Measurements from ENCODE around the gene SLC35F1.
"Not testable (repeated sequence)": the region's sequence is repeated elsewhere in the genome, so short reads cannot be mapped to it uniquely, and the experiment has no call there.

The SLC35F1 gene

GRCh38 chr6:117928833-117929232 is 21.8 kb downstream of the SLC35F1 start:
- DNase-seq = no peak

GRCh38 chr6:117929501-117929900 is 22.4 kb downstream of the SLC35F1 start:
- DNase-seq = no peak

GRCh38 chr6:117930645-117931044 is 23.6 kb downstream of the SLC35F1 start:
- DNase-seq = no peak

GRCh38 chr6:117932001-117932400 is 24.9 kb downstream of the SLC35F1 start:
- DNase-seq = no peak

- no peak for DNase-seq
Observed at GRCh38 chr6:117932676-117933075, 25.6 kb downstream of the SLC35F1 start.

GRCh38 chr6:117933471-117933870 is 26.4 kb downstream of the SLC35F1 start:
- no peak for DNase-seq

DNA sequence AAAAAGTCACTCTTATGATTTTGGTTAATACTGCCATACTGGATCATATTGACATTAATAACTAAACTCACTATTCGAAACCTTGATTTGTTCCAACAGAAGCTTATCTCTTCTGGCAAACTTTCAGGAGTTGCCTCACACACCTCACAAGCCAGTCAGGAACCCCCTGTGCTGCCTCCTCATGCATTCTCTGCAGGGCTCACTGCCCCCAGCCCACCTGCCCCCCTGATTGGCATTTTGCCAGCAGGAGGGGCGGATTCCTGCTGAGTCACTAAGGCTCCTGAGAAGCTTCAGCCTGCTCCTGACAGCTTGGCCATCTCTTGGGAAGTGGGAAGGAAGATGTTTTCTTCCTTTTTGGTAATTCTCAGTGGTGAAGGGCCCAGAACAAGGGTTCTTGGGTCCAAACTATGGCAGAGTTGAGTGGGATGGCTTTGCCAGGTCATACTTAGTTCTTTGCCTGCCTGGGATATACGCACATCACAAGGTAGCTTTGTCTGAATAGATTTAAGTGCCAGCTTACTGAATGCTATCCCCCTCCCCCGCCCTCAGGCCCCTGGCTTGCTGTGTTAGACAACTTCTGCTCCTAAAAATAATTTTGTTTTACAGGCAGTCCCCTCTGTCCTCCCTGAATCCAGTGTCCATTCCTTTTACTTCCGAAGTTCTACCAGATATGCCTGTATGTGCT is 31.4 kb downstream of the SLC35F1 start:
- no peak for DNase-seq

DNA sequence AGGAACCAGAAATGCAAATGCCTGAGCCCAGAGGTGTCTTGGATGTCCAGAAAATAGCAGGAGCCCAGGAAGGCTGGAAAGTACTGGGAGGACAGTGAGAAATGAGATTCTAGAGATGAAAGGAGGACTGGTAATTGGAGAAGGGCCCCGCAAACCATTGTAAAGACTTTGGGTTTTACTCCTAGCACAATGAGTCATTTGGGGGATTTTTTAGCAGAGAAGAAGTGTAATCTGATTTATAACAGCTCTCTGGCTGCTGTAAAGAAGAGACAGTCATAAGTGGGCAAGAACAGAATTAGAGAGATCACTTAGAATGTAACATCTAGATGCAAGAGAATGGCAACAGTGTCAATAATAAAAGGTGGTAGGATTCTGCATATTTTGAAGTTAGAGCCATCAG is 40.2 kb downstream of the SLC35F1 start:
- no peak for DNase-seq

DNA sequence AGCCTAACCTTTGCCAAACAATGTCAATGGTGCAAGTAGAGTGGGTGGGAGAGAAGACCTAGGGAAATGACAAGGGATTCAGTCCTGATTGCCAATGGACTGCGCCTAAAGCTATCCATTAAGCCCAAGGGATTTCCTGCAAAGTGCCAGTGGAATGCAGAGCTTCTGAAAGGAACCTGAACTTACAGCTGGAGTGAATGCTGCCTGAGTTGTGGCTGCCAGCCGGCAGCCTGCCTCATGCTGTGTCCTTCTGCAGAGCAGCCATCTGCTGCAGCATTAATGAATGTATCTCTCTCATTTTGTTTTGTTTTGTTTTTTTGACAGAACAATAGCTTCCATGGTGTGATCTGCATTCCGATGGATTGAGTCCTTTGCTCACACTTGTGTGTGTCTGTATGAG is 44.7 kb downstream of the SLC35F1 start:
- no peak for DNase-seq

DNA sequence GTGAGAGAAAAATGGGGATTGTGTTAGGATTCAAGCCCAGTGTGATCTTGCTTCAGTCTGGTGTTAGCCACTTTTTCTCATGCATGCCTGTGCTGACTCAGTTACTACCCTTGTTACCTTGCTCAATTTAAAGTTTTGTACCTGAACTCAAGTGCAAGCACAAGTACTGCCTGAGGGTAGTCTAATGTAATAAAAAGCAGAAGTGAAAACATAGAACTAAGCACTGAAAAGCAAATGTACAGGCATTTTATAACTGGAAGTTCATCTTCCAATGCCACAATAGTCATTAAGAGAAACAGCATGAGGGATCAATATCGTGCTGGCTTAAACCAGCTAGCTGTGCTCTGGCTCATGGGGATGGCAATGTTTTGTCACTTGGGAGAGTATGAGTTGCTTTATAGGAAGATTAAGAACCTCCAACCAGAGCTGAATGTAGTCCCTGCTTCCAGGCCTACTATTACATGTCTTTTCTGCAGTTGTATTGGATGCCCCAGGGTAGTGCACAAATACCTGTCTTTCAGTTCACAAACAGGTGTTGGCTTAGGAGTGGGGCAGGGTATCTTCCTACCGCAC is 48.7 kb downstream of the SLC35F1 start:
- DNase-seq = no peak

DNA sequence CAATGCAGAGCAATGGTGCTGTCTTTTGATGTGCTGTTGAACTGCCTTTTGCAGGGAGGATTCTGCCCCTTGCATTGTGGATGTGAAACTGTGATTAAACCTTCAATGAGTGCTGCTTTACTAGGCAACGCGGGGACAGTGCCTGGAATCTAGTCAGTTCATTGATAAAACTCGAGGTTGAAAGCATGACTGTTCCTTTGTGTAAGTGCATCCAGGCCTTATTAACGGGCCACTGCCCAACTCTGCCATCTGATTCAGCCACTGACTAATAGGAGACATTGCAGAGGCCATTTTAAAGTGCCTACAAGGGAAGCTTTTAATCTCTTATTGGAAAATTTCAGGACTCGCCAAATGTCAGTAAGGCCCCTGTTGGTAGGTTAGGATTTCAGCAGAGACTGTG is 49.3 kb downstream of the SLC35F1 start:
- no peak for DNase-seq

GRCh38 chr6:117958536-117958935 is 51.5 kb downstream of the SLC35F1 start:
- DNase-seq = no peak

- DNase-seq = no peak
Observed at GRCh38 chr6:117960877-117961276, 53.8 kb downstream of the SLC35F1 start.

GRCh38 chr6:117961301-117961700 is 54.2 kb downstream of the SLC35F1 start:
- DNase-seq = no peak

- not testable (repeated sequence) for DNase-seq
Observed at GRCh38 chr6:117965763-117966162, 58.7 kb downstream of the SLC35F1 start.

DNA sequence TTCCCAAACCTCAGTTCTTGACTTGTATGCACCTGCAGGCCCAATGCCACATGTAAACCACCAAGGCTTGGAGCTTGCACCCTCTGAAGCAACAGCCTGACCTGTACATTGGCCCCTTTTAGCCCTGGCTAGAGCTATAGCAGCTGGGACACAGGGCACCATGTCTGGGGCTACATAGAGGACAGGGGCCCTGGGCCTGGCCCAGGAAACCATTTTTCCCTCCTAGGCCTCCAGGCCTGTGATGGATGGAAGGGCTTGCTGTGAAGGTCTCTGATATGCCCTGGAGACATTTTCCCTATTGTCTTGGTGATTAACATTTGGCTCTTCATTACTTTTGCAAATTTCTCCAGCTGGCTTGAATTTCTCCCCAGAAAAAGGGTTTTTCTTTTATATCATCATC is 64.6 kb downstream of the SLC35F1 start:
- DNase-seq = no peak

GRCh38 chr6:117974914-117975627 is 68.0 kb downstream of the SLC35F1 start:
- DNase-seq = no peak

GRCh38 chr6:117976030-117976651 is 69.1 kb downstream of the SLC35F1 start:
- DNase-seq = peak; percentile 53 to 75

DNA sequence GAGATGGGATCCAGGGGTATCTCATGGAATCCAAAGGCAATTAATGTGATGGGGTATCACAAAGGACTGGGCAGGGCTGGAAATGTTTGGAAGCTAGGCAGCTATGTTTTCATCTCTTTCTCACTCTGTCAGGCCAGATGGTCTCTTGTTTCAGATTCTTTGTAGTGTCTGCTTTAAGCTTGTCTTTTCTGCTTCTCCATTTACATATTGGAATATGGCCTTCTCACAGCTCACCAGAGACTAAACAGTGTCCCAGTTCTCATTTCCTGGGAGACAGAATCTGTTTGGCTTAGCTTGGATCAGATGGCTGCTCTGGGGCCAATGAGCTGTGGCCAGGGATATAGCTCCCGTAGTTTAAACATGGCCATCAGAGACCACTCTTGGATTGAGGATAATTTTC is 78.9 kb downstream of the SLC35F1 start:
- no peak for DNase-seq

DNA sequence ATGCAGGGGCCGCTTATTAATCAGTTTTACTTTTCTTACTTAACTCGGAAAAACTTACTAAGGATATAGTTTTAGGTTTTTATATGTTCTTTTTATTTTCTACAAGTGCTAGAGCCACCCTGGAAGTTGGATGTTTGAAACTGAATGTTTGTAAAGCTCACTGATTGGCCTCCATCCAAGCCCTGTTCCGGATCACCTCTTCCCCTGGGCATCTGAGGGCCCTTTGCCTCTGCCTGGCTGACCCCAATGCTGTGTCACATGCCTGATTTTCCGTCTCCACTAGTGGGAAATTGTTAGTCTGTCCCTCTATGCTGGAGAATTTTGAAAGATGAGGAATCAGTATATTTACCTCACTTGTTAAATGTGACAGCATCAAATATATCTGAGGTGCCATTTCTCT is 79.3 kb downstream of the SLC35F1 start:
- DNase-seq = no peak

GRCh38 chr6:117989086-117989485 is 82.0 kb downstream of the SLC35F1 start:
- no peak for DNase-seq

DNA sequence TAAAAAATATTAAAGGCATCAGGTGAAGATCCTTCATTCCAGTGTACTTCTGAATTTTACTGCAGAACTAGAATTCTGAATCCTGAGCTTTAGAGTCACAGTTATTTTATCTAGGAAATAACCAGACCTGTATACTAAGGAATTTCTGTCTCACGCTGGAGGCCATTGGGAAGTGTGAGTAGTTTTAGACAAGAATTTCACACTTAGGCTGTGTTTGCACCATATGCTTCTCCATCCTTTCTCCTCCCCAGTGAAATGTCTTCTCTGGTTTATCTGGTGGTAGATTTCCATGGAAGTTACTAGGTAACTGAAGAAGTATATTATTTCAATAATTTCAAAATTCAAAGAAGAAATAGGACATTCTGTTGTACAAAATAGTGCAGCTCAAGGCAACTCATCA is 83.1 kb downstream of the SLC35F1 start:
- no peak for DNase-seq

- no peak for DNase-seq
Observed at GRCh38 chr6:117992856-117993255, 85.8 kb downstream of the SLC35F1 start.

- no peak for DNase-seq
Observed at GRCh38 chr6:118012944-118013343, 105.9 kb downstream of the SLC35F1 start.

Measured in AML-193 (cell line).